Gastroesophageal sphincter (tissue), 3 donors: Measurements from ENCODE around the gene PSKH1.

Experiments
- POLR2A ChIP-seq, 2 donors: fragments of 450-650 bp; IDR thresholded peaks; one replicate each; pipeline ENCODE4 v1.6.1; 2017; ENCODE audit warnings: antibody characterized with exemption in 2 of 2, mild to moderate bottlenecking in 2 of 2, moderate library complexity in 1 of 2
- TF ChIP-seq, protein P1 (sequence below), 4 experiments: fragments of 200-600 bp in 2 of 4; fragments of 450-650 bp in 2 of 4; sonication (generic) in 1 of 4; IDR thresholded peaks; one replicate each; pipeline ENCODE4 v1.5.1; 2017 to 2019; ENCODE audit warnings: antibody characterized with exemption in 4 of 4, mild to moderate bottlenecking in 2 of 4, moderate library complexity in 2 of 4

DNA sequence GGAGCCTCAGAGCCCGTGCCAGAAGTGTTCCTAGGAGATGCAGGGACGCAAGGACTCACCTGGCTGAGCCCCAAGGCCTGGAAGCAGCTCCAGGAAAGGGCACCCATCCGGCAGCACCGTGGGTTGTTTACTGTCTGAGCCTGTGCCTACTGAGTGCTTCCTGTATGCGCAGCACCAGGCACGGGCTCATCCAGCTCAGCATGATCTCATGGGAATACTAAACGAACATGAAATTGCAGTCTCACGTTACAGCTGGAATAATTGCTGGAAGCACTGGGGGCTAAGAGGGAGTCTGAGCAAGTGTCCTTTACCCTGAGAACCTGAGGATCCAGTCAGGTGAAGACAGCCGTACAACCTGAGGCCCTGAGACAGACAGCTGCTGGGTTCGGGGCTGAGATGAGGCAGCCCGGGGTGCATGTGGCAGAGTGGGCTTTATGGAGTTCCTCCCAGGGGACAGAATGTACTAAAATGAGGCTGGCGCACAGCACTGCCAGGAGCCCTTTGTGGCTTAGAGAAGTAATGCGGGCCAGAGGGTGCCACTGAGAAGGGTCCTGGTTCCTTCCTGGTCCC lies 33.2 kb downstream of the PSKH1 start:
- TF ChIP-seq POLR2A (IDR thresholded peaks at IDR 0.05): no peak
- TF ChIP-seq, protein P1, sequence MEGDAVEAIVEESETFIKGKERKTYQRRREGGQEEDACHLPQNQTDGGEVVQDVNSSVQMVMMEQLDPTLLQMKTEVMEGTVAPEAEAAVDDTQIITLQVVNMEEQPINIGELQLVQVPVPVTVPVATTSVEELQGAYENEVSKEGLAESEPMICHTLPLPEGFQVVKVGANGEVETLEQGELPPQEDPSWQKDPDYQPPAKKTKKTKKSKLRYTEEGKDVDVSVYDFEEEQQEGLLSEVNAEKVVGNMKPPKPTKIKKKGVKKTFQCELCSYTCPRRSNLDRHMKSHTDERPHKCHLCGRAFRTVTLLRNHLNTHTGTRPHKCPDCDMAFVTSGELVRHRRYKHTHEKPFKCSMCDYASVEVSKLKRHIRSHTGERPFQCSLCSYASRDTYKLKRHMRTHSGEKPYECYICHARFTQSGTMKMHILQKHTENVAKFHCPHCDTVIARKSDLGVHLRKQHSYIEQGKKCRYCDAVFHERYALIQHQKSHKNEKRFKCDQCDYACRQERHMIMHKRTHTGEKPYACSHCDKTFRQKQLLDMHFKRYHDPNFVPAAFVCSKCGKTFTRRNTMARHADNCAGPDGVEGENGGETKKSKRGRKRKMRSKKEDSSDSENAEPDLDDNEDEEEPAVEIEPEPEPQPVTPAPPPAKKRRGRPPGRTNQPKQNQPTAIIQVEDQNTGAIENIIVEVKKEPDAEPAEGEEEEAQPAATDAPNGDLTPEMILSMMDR (IDR thresholded peaks at IDR 0.05): no peak
